ENCODE results near the gene PIP4K2A.
"Not testable (repeated sequence)": the region's sequence is repeated elsewhere in the genome, so short reads cannot be mapped to it uniquely, and the experiment has no call there.

The PIP4K2A gene

DNA sequence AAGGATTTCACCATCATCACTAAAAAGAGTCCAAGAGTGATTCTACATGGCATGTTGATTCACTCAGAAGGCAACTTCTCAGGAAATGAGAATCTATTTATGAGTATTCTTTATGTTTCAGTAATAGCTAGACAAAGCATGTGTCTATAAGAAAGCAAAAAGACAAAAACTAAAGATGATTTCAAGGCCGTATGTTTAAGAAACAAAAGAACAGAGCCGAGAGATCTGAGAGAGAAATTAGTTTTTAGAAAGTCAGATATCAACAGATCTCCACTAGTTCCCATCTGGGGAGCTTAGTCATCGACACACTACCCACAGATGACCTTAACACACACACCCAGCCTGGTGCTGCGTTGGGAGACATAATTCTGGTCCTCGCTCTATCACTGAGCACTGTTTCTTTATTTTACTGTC, 21.0 kb downstream of the PIP4K2A start:
- TF ChIP-seq ZNF70 (CRISPR knock-in tag; IDR thresholded peaks at IDR 0.05), result no peak
- TF ChIP-seq RARB (CRISPR knock-in tag; IDR thresholded peaks at IDR 0.05), result no peak
- TF ChIP-seq ISL1 (CRISPR knock-in tag; IDR thresholded peaks at IDR 0.05), result peak; percentile 16; the same call in 1 of the 2 replicates
- TF ChIP-seq, protein P1, sequence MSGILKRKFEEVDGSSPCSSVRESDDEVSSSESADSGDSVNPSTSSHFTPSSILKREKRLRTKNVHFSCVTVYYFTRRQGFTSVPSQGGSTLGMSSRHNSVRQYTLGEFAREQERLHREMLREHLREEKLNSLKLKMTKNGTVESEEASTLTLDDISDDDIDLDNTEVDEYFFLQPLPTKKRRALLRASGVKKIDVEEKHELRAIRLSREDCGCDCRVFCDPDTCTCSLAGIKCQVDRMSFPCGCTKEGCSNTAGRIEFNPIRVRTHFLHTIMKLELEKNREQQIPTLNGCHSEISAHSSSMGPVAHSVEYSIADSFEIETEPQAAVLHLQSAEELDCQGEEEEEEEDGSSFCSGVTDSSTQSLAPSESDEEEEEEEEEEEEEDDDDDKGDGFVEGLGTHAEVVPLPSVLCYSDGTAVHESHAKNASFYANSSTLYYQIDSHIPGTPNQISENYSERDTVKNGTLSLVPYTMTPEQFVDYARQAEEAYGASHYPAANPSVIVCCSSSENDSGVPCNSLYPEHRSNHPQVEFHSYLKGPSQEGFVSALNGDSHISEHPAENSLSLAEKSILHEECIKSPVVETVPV (CRISPR knock-in tag; IDR thresholded peaks at IDR 0.05), result no peak
- ATAC-seq, result peak; percentile 95

DNA sequence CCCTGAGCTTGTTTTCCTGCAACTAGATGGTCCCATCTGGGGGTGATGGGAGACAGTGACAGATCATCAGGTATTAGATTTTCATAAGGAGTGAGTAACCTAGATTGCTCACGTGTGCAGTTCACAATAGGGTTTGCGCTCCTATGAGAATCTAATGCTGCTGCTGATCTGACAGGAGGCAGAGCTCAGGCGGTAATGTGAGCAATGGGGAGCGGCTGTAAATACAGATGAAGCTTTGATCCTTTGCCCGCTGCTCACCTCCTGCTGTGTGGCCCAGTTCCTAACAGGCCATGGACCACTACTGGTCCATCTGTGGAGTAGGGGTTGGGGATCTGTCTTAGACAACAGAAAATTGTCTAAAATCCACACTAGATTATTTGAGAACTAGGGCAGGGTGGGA, 22.3 kb downstream of the PIP4K2A start:
- not testable (repeated sequence) for ATAC-seq

DNA sequence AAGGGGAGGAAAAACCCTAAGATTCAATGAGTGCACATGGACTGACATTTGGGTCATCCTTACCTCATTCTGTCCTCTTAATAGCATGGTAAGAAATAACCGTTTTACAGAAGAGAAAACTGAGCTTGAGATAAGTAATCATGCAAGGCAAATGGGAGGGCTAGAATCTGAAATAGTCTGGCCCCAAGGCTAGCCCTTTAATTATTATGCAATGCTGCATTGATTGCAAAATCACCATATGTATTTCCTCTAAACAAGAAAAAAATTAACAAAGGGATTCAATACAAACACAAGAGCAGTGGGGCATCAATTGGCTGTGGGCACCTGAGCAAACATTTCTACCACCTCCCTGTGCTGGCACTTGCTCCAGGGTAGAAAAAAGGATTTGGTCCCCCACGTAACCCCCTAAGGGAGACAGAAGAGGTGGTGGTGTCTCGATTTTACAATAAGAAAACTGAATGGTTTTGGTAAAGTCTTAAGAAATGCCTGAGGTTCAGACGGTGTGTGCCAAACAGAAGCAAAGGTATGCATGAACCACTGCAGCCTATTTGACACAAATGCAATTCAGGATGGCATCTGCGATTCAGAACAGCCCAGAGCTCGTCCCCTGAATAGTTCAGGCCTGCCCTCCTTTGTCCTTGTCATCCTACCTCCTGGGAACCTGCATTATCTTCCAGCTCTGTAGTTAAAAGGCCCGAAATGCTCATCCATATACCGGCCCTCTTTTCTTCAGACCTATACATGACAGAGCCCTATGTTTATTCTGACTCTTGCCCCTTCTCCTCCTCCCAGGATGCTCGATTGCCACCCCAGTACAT, 23.6 kb downstream of the PIP4K2A start:
- TF ChIP-seq CSDC2 (CRISPR knock-in tag; IDR thresholded peaks at IDR 0.05), result no peak
- no peak for TF ChIP-seq ISL1 (CRISPR knock-in tag; IDR thresholded peaks at IDR 0.05)
- TF ChIP-seq SNAI2 (CRISPR knock-in tag; IDR thresholded peaks at IDR 0.05), result no peak
- no peak for TF ChIP-seq ARNTL (CRISPR knock-in tag; IDR thresholded peaks at IDR 0.05; ENCODE audit: borderline replicate concordance, low read depth)
- no peak for TF ChIP-seq OSR1 (CRISPR knock-in tag; IDR thresholded peaks at IDR 0.05)
- TF ChIP-seq ESRRG (CRISPR knock-in tag; IDR thresholded peaks at IDR 0.05), result no peak
- TF ChIP-seq, protein P1 (CRISPR knock-in tag; IDR thresholded peaks at IDR 0.05), result no peak
- no peak for TF ChIP-seq ZC3H10 (CRISPR knock-in tag; IDR thresholded peaks at IDR 0.05)
- TF ChIP-seq ZNF565 (CRISPR knock-in tag; conservative IDR thresholded peaks at IDR 0.05; ENCODE audit: low read depth), result no peak
- TF ChIP-seq TCF4 (CRISPR knock-in tag; IDR thresholded peaks at IDR 0.05; ENCODE audit: borderline replicate concordance), result no peak
- no peak for TF ChIP-seq TOX (CRISPR knock-in tag; IDR thresholded peaks at IDR 0.05; ENCODE audit: borderline replicate concordance)
- no peak for ATAC-seq

DNA sequence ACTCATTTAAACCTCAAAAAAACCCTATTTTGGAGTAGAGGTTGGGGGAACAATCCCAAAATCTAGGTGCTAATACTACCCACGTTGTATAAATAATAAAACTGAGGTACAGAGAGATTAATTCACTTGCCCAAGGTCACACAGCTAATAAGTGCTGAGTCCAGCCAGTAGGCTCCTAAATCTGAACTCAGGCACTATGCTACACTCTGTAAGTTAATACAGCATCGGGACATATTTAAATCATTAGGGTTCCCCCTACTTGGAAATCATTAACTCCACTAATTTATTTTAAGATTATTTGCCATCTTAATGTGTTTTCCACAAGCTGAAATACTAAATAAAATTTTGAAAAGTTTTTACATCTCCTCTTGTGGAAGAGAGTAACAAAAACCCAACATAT, 24.2 kb downstream of the PIP4K2A start:
- no peak for TF ChIP-seq ESRRG (CRISPR knock-in tag; IDR thresholded peaks at IDR 0.05)
- TF ChIP-seq ZNF8 (CRISPR knock-in tag; IDR thresholded peaks at IDR 0.05), result no peak
- no peak for TF ChIP-seq CSDC2 (CRISPR knock-in tag; IDR thresholded peaks at IDR 0.05)
- no peak for TF ChIP-seq ZFP3 (CRISPR knock-in tag; IDR thresholded peaks at IDR 0.05)
- TF ChIP-seq ZNF565 (CRISPR knock-in tag; conservative IDR thresholded peaks at IDR 0.05; ENCODE audit: low read depth), result no peak
- TF ChIP-seq, protein P2, sequence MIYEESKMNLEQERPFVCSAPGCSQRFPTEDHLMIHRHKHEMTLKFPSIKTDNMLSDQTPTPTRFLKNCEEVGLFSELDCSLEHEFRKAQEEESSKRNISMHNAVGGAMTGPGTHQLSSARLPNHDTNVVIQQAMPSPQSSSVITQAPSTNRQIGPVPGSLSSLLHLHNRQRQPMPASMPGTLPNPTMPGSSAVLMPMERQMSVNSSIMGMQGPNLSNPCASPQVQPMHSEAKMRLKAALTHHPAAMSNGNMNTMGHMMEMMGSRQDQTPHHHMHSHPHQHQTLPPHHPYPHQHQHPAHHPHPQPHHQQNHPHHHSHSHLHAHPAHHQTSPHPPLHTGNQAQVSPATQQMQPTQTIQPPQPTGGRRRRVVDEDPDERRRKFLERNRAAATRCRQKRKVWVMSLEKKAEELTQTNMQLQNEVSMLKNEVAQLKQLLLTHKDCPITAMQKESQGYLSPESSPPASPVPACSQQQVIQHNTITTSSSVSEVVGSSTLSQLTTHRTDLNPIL (CRISPR knock-in tag; IDR thresholded peaks at IDR 0.05; ENCODE audit: low read depth), result no peak
- no peak for TF ChIP-seq PPARA (CRISPR knock-in tag; IDR thresholded peaks at IDR 0.05; ENCODE audit: borderline replicate concordance)
- TF ChIP-seq, protein P1 (CRISPR knock-in tag; IDR thresholded peaks at IDR 0.05), result no peak
- TF ChIP-seq, protein P3, sequence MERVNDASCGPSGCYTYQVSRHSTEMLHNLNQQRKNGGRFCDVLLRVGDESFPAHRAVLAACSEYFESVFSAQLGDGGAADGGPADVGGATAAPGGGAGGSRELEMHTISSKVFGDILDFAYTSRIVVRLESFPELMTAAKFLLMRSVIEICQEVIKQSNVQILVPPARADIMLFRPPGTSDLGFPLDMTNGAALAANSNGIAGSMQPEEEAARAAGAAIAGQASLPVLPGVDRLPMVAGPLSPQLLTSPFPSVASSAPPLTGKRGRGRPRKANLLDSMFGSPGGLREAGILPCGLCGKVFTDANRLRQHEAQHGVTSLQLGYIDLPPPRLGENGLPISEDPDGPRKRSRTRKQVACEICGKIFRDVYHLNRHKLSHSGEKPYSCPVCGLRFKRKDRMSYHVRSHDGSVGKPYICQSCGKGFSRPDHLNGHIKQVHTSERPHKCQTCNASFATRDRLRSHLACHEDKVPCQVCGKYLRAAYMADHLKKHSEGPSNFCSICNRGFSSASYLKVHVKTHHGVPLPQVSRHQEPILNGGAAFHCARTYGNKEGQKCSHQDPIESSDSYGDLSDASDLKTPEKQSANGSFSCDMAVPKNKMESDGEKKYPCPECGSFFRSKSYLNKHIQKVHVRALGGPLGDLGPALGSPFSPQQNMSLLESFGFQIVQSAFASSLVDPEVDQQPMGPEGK (CRISPR knock-in tag; IDR thresholded peaks at IDR 0.05; ENCODE audit: borderline replicate concordance), result no peak
- no peak for TF ChIP-seq ISL1 (CRISPR knock-in tag; IDR thresholded peaks at IDR 0.05)
- no peak for TF ChIP-seq RARB (CRISPR knock-in tag; IDR thresholded peaks at IDR 0.05)
- TF ChIP-seq ZNF70 (CRISPR knock-in tag; IDR thresholded peaks at IDR 0.05), result no peak
- TF ChIP-seq ARNTL (CRISPR knock-in tag; IDR thresholded peaks at IDR 0.05; ENCODE audit: borderline replicate concordance, low read depth), result no peak
- TF ChIP-seq, protein P4, sequence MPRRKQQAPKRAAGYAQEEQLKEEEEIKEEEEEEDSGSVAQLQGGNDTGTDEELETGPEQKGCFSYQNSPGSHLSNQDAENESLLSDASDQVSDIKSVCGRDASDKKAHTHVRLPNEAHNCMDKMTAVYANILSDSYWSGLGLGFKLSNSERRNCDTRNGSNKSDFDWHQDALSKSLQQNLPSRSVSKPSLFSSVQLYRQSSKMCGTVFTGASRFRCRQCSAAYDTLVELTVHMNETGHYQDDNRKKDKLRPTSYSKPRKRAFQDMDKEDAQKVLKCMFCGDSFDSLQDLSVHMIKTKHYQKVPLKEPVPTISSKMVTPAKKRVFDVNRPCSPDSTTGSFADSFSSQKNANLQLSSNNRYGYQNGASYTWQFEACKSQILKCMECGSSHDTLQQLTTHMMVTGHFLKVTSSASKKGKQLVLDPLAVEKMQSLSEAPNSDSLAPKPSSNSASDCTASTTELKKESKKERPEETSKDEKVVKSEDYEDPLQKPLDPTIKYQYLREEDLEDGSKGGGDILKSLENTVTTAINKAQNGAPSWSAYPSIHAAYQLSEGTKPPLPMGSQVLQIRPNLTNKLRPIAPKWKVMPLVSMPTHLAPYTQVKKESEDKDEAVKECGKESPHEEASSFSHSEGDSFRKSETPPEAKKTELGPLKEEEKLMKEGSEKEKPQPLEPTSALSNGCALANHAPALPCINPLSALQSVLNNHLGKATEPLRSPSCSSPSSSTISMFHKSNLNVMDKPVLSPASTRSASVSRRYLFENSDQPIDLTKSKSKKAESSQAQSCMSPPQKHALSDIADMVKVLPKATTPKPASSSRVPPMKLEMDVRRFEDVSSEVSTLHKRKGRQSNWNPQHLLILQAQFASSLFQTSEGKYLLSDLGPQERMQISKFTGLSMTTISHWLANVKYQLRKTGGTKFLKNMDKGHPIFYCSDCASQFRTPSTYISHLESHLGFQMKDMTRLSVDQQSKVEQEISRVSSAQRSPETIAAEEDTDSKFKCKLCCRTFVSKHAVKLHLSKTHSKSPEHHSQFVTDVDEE (CRISPR knock-in tag; IDR thresholded peaks at IDR 0.05), result no peak
- TF ChIP-seq GLIS3 (CRISPR knock-in tag; IDR thresholded peaks at IDR 0.05), result no peak
- TF ChIP-seq, protein P5, sequence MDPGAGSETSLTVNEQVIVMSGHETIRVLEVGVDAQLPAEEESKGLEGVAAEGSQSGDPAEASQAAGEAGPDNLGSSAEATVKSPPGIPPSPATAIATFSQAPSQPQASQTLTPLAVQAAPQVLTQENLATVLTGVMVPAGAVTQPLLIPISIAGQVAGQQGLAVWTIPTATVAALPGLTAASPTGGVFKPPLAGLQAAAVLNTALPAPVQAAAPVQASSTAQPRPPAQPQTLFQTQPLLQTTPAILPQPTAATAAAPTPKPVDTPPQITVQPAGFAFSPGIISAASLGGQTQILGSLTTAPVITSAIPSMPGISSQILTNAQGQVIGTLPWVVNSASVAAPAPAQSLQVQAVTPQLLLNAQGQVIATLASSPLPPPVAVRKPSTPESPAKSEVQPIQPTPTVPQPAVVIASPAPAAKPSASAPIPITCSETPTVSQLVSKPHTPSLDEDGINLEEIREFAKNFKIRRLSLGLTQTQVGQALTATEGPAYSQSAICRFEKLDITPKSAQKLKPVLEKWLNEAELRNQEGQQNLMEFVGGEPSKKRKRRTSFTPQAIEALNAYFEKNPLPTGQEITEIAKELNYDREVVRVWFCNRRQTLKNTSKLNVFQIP (CRISPR knock-in tag; IDR thresholded peaks at IDR 0.05; ENCODE audit: borderline replicate concordance, low read depth), result no peak
- no peak for ATAC-seq

Measured in SK-N-SH treated with all-trans-retinoic acid at 6 μM for 48 hours (cell line).